Astrocyte (in vitro differentiated cells and primary cell): ENCODE results near the gene RCC2. TPM values are rescaled to one million over a fixed set of nuclear protein-coding genes. Genes with fewer than 3 reads are reported as not detected.
"Not testable (repeated sequence)": the region's sequence is repeated elsewhere in the genome, so short reads cannot be mapped to it uniquely, and the experiment has no call there.

Source experiments
- DNase-seq: peaks from one replicate; pipeline ENCODE4 v3.0.0-alpha.2; 2010; ENCODE audit warnings: low read depth
- FAIRE-seq: peaks from 2 replicates; lab custom pipeline; 2011; peaks lifted over from hg19 to GRCh38; lab: Jason Lieb, UNC
- H2AFZ ChIP-seq: 2 replicates; pipeline ENCODE4 v1.6.0; 2012; ENCODE audit warnings: low read depth, low read length, inconsistent platforms
- H3K27ac ChIP-seq: 2 replicates; pipeline ENCODE4 v1.5.1; 2011; ENCODE audit warnings: low read depth, low read length, inconsistent platforms
- H3K27me3 ChIP-seq: 2 replicates; pipeline ENCODE4 v1.6.0; 2011; ENCODE audit warnings: low read length, inconsistent platforms; ENCODE audit not compliant: insufficient read depth
- H3K36me3 ChIP-seq: 2 replicates; pipeline ENCODE4 v1.5.1; 2011; ENCODE audit warnings: low read length, inconsistent platforms; ENCODE audit not compliant: insufficient read depth
- H3K4me1 ChIP-seq: 2 replicates; pipeline ENCODE4 v1.5.1; 2011; ENCODE audit warnings: low read length, inconsistent platforms; ENCODE audit not compliant: insufficient read depth
- H3K4me2 ChIP-seq: 2 replicates; pipeline ENCODE4 v1.6.0; 2012; ENCODE audit warnings: low read length, inconsistent platforms
- H3K4me3 ChIP-seq: 2 replicates; pipeline ENCODE4 v1.5.1; 2011; ENCODE audit warnings: low read depth, mild to moderate bottlenecking, low read length, inconsistent platforms; ENCODE audit not compliant: insufficient read depth
- H3K79me2 ChIP-seq: 2 replicates; pipeline ENCODE4 v1.6.0; 2012; ENCODE audit warnings: mild to moderate bottlenecking, low read length, inconsistent platforms; ENCODE audit not compliant: insufficient read depth
- H3K9ac ChIP-seq: 2 replicates; pipeline ENCODE4 v1.6.0; 2012; ENCODE audit warnings: mild to moderate bottlenecking, low read length, inconsistent platforms
- H3K9me3 ChIP-seq: 2 replicates; pipeline ENCODE4 v1.5.1; 2012; ENCODE audit warnings: low read depth, mild to moderate bottlenecking, low read length, inconsistent platforms; ENCODE audit not compliant: insufficient read depth
- H4K20me1 ChIP-seq: 2 replicates; pipeline ENCODE4 v1.6.0; 2012; ENCODE audit warnings: low read length, inconsistent platforms; ENCODE audit not compliant: insufficient read depth
- H3K27ac Mint-ChIP-seq: one replicate; pipeline ENCODE4 v1.8.0; 2021; ENCODE audit warnings: mild to moderate bottlenecking, mixed read lengths; ENCODE audit not compliant: unreplicated experiment
- H3K27me3 Mint-ChIP-seq: one replicate; pipeline ENCODE4 v1.8.0; 2021; ENCODE audit warnings: low read depth, mixed read lengths; ENCODE audit not compliant: unreplicated experiment
- H3K36me3 Mint-ChIP-seq: one replicate; pipeline ENCODE4 v1.8.0; 2021; ENCODE audit warnings: low read depth, mixed read lengths; ENCODE audit not compliant: unreplicated experiment
- H3K4me1 Mint-ChIP-seq: one replicate; pipeline ENCODE4 v1.8.0; 2021; ENCODE audit warnings: low read depth, mixed read lengths; ENCODE audit not compliant: unreplicated experiment
- H3K4me3 Mint-ChIP-seq: one replicate; pipeline ENCODE4 v1.8.0; 2021; ENCODE audit warnings: mild to moderate bottlenecking, moderate library complexity, mixed read lengths; ENCODE audit not compliant: unreplicated experiment
- H3K9me3 Mint-ChIP-seq: one replicate; pipeline ENCODE4 v1.8.0; 2021; ENCODE audit warnings: mild to moderate bottlenecking, mixed read lengths; ENCODE audit not compliant: unreplicated experiment
- CTCF ChIP-seq: IDR thresholded peaks from 2 replicates; pipeline ENCODE4 v1.5.1; 2011; ENCODE audit warnings: low read depth, mild to moderate bottlenecking, inconsistent platforms, low read length, moderate library complexity; ENCODE audit not compliant: insufficient read depth
- EZH2 ChIP-seq: IDR thresholded peaks from 2 replicates; pipeline ENCODE4 v1.6.1; 2012; ENCODE audit warnings: mild to moderate bottlenecking, low read length, inconsistent platforms; ENCODE audit not compliant: insufficient read depth
- total RNA-seq: library from RNA; stranded (reverse); gene quantifications from 2 replicates; pipeline ENCODE4 v1.2.1, GENCODE V29; 2021

Gene RCC2
- total RNA-seq, 1 donor from 2014 or later, result 103 TPM

- Histone ChIP-seq H3K27me3 (no peaks in the 10 kb centered on the region), H2AFZ (no peak overlapping the region), H3K9ac (no peak overlapping the region), H3K4me1 (no peaks in the 10 kb centered on the region), H3K36me3 (no peaks in the 10 kb centered on the region), H4K20me1 (no peaks in the 10 kb centered on the region), H3K4me2 (no peak overlapping the region), H3K27ac (no peak overlapping the region), H3K9me3 (no peaks in the 10 kb centered on the region), H3K79me2 (no peaks in the 10 kb centered on the region), H3K4me3 (no peak overlapping the region)
- Mint-ChIP-seq H3K4me1 (peaks cover 2% of the 10 kb centered on the region), H3K9me3 (peaks cover 2% of the 10 kb centered on the region), H3K36me3 (no peaks in the 10 kb centered on the region), H3K27me3 (peaks cover 19% of the 10 kb centered on the region), H3K4me3 (no peak overlapping the region), H3K27ac (no peak overlapping the region)
- TF ChIP-seq EZH2 (no peak), CTCF (no peak)
- FAIRE-seq (no peak), DNase-seq (no peak)
Measured at GRCh38 chr1:17480846-17481245, 41.4 kb upstream of the RCC2 start.

GRCh38 chr1:17475752-17476151 is 36.3 kb upstream of the RCC2 start:
- H3K9ac ChIP-seq, result no peak overlapping the region
- Mint-ChIP-seq H3K4me1 (peaks cover 2% of the 10 kb centered on the region), H3K27ac (no peak overlapping the region), H3K9me3 (no peaks in the 10 kb centered on the region), H3K4me3 (no peak overlapping the region), H3K36me3 (no peaks in the 10 kb centered on the region), H3K27me3 (peaks cover 1% of the 10 kb centered on the region)
- no peak overlapping the region for H3K4me2 ChIP-seq
- H3K36me3 ChIP-seq, result no peaks in the 10 kb centered on the region
- H3K79me2 ChIP-seq, result no peaks in the 10 kb centered on the region
- no peaks in the 10 kb centered on the region for H3K9me3 ChIP-seq
- H4K20me1 ChIP-seq, result no peaks in the 10 kb centered on the region
- H3K4me3 ChIP-seq, result no peak overlapping the region
- H3K27me3 ChIP-seq, result no peaks in the 10 kb centered on the region
- TF ChIP-seq CTCF (no peak), EZH2 (no peak)
- FAIRE-seq (no peak), DNase-seq (peak; percentile 77)
- no peak overlapping the region for H3K27ac ChIP-seq
- no peak overlapping the region for H2AFZ ChIP-seq
- no peaks in the 10 kb centered on the region for H3K4me1 ChIP-seq

- not testable (repeated sequence) for H2AFZ ChIP-seq, H3K9ac ChIP-seq, H4K20me1 ChIP-seq, H3K27ac Mint-ChIP-seq, H3K79me2 ChIP-seq, H3K27ac ChIP-seq, H3K36me3 Mint-ChIP-seq, DNase-seq, FAIRE-seq, H3K4me2 ChIP-seq, H3K4me1 ChIP-seq, H3K36me3 ChIP-seq, H3K27me3 ChIP-seq, H3K4me3 ChIP-seq, H3K4me3 Mint-ChIP-seq, H3K9me3 ChIP-seq, H3K27me3 Mint-ChIP-seq, H3K4me1 Mint-ChIP-seq, H3K9me3 Mint-ChIP-seq
Measured at GRCh38 chr1:17474836-17475555, 35.5 kb upstream of the RCC2 start.
